Heart left ventricle (tissue), 16 donors: ENCODE results near the gene GYG2. TPM values are rescaled to one million over a fixed set of nuclear protein-coding genes. Genes with fewer than 3 reads are reported as not detected.
"Not testable (repeated sequence)": the region's sequence is repeated elsewhere in the genome, so short reads cannot be mapped to it uniquely, and the experiment has no call there.

Source experiments
- ATAC-seq, 4 donors: fragments of 200-7000 bp; cut with Tn5 transposase; one replicate each; pipeline ENCODE4 v1.9.1; 2020 to 2022; ENCODE audit warnings: moderate library complexity in 4 of 4, mild to moderate bottlenecking in 3 of 4, moderate number of reproducible peaks in 1 of 4
- DNase-seq, 5 donors: peaks; one replicate each; pipeline ENCODE4 v3.0.0-alpha.2; 2020
- H3K27ac ChIP-seq, 12 donors: fragments of 200-600 bp; sonication (generic) in 4 of 12; one replicate each; pipeline versions ENCODE4 v1.5.0 to v1.8.0; 2016 to 2022; ENCODE audit warnings: mild to moderate bottlenecking in 2 of 12
- H3K27me3 ChIP-seq, 9 donors: fragments of 200-600 bp; sonication (generic) in 2 of 9; one replicate each; pipeline versions ENCODE4 v1.5.1 to v1.8.0; 2016 to 2022; ENCODE audit warnings: mild to moderate bottlenecking in 3 of 9
- H3K36me3 ChIP-seq, 9 donors: fragments of 200-600 bp; sonication (generic) in 2 of 9; one replicate each; pipeline versions ENCODE4 v1.5.0 to v1.8.0; 2018 to 2022; ENCODE audit warnings: mild to moderate bottlenecking in 2 of 9
- H3K4me1 ChIP-seq, 12 donors: fragments of 200-600 bp; sonication (generic) in 4 of 12; one replicate each; pipeline versions ENCODE4 v1.5.0 to v1.8.0; 2016 to 2022; ENCODE audit warnings: mild to moderate bottlenecking in 3 of 12
- H3K4me3 ChIP-seq, 12 donors: fragments of 200-600 bp; sonication (generic) in 4 of 12; one replicate each; pipeline versions ENCODE4 v1.5.0 to v1.8.0; 2017 to 2022; ENCODE audit warnings: mild to moderate bottlenecking in 9 of 12, moderate library complexity in 4 of 12
- H3K9me3 ChIP-seq, 12 donors: fragments of 200-600 bp; sonication (generic) in 4 of 12; one replicate each; pipeline versions ENCODE4 v1.5.0 to v1.8.0; 2016 to 2022; ENCODE audit warnings: mild to moderate bottlenecking in 1 of 12
- POLR2A ChIP-seq, 2 donors: fragments of 450-650 bp; IDR thresholded peaks; one replicate each; pipeline ENCODE4 v1.6.1; 2017; ENCODE audit warnings: antibody characterized with exemption in 2 of 2, mild to moderate bottlenecking in 2 of 2, moderate library complexity in 2 of 2
- WGBS, 4 donors: extraction: QIAGEN DNeasy Blood & Tissue Kit in 2 of 4; methylation state at CpG; one replicate each; pipeline versions ENCODE4 v1.1.5 to v1.1.7; 2013 to 2018; 5-methylcytosine and 5-hydroxymethylcytosine counted together
- intact Hi-C, 10 donors: fragments of 100-400 bp; cut with DNase I; formaldehyde crosslinking; loops; one replicate each; pipeline versions ENCODE4 v1.11.1 to v1.14.2; 2022
- polyA plus RNA-seq, 2 donors: library from polyadenylated mRNA; stranded (reverse); fragments of 200-250 nt; gene quantifications; one replicate each; pipeline ENCODE4 v1.2.3, GENCODE V29; 2013
- total RNA-seq, 9 donors: library from RNA; depleted of rRNA in 2 of 9; stranded (reverse); fragments of >200 nt in 2 of 9; fragmentation: NEBNext Ultra II Directional in 3 of 9; extraction: Animal tissue kit (Norgen Biotek cat#: 25700) in 3 of 9; gene quantifications; one replicate each; pipeline versions ENCODE4 v1.1.0 to v1.2.4, GENCODE V29; 2016 to 2023
- TF ChIP-seq, protein P1 (sequence below), 12 donors: fragments of 200-600 bp; sonication (generic) in 4 of 12; IDR thresholded peaks; one replicate each; pipeline versions ENCODE4 v1.5.0 to v1.8.0; 2018 to 2022; ENCODE audit warnings: antibody characterized with exemption in 12 of 12, mild to moderate bottlenecking in 5 of 12
- donor health status: ischemic (EF 13 %, LVEDD 7.1; RV severe dilation, severe dysfunction).
- donor health status: healthy with polysubstance abuse.
- donor health status: DM: no; HTN: yes; CAD: no.
- donor health status: DM: no; HTN: no; CAD: no.
- donor health status: ischemic (EF 25% LVEDD 6.9; RV normal size, moderate dysfunction).
- donor health status: ischemic (EF 25% LVEDD 5.7; RV mildly dilated, moderate dysfunction).
- donor health status: healthy.
- donor health status: DM: yes; HTN: yes; CAD: no.
- donor health status: ischemic (EF 35%, LVEDD 5.7; RV mildly dilated, moderate dysfunction).
- donor health status: nonischemic (EF 11% LVEDD 7.7; RV severe dilation, severe dysfunction).
- donor health status: DM: yes; HTN: yes; CAD: no.
- donor health status: PGD.
- donor health status: ischemic (EF 29% LVEDD 5.4; RV normal size, mild dysfunction).
- donor health status: nonischemic (EF 23%, LVEDD 6.1; RV moderate dilation, normal function).

Gene GYG2
- total and polyA plus RNA-seq, 11 donors: 0.38 to 13.2 (median 1.00) TPM

DNA sequence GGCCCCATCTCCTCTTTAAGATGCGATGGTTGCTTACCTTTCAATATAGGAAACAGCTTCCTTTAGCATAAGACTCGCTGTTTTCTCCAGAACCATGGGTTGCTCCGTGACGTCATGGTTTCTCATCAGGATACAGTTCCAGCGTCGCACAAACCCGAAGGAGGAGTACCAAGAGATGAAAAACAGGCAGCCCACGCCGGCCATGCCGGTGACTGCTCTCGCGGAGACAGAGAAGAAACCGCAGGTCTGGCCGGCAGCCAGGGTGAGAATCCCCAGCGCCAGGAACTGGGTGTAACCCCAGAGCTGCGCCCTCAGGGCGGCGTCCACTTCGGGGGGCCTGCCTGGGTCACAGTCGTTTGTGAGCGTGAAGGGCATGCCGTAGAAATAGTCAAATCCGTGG, 89.0 kb downstream of the GYG2 start:
- Histone ChIP-seq H3K4me3 (no peak overlapping the region), H3K27ac (no peak overlapping the region), H3K27me3 (no peaks in the 10 kb centered on the region), H3K36me3 (peaks cover 0 to 71% (median 17%) of the 10 kb centered on the region in 9 donors), H3K9me3 (no peaks in the 10 kb centered on the region), H3K4me1 (no peaks in the 10 kb centered on the region)
- no peak for ATAC-seq
- intact Hi-C loops: no loop called here
- DNase-seq: no peak
- TF ChIP-seq, protein P1, sequence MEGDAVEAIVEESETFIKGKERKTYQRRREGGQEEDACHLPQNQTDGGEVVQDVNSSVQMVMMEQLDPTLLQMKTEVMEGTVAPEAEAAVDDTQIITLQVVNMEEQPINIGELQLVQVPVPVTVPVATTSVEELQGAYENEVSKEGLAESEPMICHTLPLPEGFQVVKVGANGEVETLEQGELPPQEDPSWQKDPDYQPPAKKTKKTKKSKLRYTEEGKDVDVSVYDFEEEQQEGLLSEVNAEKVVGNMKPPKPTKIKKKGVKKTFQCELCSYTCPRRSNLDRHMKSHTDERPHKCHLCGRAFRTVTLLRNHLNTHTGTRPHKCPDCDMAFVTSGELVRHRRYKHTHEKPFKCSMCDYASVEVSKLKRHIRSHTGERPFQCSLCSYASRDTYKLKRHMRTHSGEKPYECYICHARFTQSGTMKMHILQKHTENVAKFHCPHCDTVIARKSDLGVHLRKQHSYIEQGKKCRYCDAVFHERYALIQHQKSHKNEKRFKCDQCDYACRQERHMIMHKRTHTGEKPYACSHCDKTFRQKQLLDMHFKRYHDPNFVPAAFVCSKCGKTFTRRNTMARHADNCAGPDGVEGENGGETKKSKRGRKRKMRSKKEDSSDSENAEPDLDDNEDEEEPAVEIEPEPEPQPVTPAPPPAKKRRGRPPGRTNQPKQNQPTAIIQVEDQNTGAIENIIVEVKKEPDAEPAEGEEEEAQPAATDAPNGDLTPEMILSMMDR (IDR thresholded peaks at IDR 0.05): no peak
- no peak for TF ChIP-seq POLR2A (IDR thresholded peaks at IDR 0.05)
- 94 to 98% (median 98%) methylated on average over 19 to 23 of the region's 23 CpGs for WGBS, 4 donors

DNA sequence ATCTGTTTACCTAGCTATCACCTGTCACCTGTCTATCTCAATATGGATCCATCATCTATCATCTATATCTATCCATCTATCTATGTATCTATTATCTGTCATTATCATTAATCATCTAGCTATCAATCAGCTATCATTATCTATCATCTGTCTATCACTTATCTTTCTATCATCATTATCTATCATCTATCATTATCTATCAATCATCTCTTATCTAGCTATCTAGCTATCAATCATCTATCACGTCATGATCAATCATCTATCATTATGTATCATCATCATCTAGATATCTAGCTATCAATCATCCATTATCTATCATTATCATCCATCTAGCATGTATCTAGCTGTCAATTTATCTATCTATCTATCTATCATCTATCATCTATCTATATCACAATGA, 92.5 kb downstream of the GYG2 start:
- TF ChIP-seq, protein P1 (IDR thresholded peaks at IDR 0.05): no peak
- TF ChIP-seq POLR2A (IDR thresholded peaks at IDR 0.05): no peak
- Histone ChIP-seq H3K4me3 (no peak overlapping the region), H3K36me3 (peaks cover 0 to 57% (median 17%) of the 10 kb centered on the region in 9 donors), H3K27me3 (no peaks in the 10 kb centered on the region), H3K27ac (no peak overlapping the region), H3K4me1 (no peaks in the 10 kb centered on the region), H3K9me3 (no peaks in the 10 kb centered on the region)
- ATAC-seq: no peak
- intact Hi-C loops: loop anchor here in 1 of 10 donors (10.0 kb wide), 1 partner anchor 216 kb away; no protein-coding TSS in a partner anchor
- WGBS, 4 donors: 85 to 87% (median 86%) methylated on average over 1 of the region's 1 CpG
- DNase-seq: no peak

DNA sequence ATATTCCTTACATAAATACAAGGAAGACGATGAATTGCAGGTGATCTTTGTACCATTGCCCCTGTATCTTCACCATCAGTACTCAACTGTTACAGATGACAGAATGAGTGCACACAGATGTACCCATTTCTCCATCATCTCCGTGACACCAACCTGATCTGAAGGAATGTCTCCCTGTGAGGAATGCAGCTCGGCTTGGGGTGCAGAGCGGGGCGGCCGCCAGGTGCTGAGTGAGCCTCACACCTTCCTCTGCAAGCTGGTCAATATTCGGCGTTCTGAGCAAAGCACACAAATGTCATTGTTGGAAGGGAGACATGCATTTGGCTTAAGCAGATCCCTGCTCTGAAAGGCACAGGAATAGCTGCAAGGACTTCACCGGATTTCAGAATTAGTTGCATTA, 93.0 kb downstream of the GYG2 start:
- no peak overlapping the region for H3K27ac ChIP-seq
- H3K4me1 ChIP-seq: no peaks in the 10 kb centered on the region
- H3K36me3 ChIP-seq: peaks cover 0 to 53% (median 17%) of the 10 kb centered on the region in 9 donors
- TF ChIP-seq, protein P1 (IDR thresholded peaks at IDR 0.05): no peak
- no peak for TF ChIP-seq POLR2A (IDR thresholded peaks at IDR 0.05)
- H3K9me3 ChIP-seq: no peaks in the 10 kb centered on the region
- ATAC-seq: no peak
- no peaks in the 10 kb centered on the region for H3K27me3 ChIP-seq
- WGBS, 4 donors: 91 to 94% (median 92%) methylated on average over 9 of the region's 9 CpGs
- H3K4me3 ChIP-seq: no peak overlapping the region
- DNase-seq: no peak
- intact Hi-C loops: loop anchor here in 1 of 10 donors (10.0 kb wide), 1 partner anchor 217 kb away; no protein-coding TSS in a partner anchor

DNA sequence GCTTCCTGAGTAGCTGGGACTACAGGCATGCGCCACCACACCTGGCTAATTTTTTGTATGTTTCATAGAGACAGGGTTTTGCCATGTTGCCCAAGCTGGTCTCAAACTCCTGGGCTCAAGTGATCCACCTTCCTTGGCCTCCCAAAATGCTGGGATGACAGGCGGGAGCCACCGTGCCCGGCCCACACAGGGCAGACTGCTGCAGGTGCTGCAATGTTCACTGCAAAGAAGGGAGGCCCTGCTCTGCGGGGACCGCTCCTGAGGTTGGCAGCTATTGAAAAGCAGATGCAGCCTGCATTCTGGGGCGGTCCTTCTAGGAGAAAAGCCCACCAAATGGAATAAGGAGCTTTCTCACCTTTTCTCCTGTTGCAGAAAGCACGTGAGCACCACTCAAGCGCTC, 95.4 kb downstream of the GYG2 start:
- Histone ChIP-seq H3K36me3 (peaks cover 0 to 38% (median 15%) of the 10 kb centered on the region in 9 donors), H3K4me1 (peaks cover 0 to 2% (median 0%) of the 10 kb centered on the region in 12 donors)

DNA sequence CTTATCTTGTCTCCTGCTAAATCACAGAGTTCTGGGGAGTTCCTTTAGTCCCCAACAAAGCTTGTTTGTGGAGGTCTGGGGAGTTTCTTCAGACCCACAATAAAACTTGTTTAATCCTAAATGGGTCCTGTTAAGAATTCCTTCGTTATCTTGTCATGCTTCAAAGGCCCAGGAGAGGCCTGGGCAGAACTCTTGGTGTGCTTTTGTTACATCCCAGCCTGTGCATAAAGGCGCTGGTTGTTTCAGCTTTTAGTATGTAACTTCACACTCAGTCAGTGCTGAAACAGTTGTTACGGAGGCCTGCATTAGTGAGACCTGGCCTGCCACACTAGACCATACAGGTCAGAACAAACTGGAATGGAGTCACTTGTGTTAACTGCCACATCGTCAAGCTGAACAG, 97.5 kb downstream of the GYG2 start:
- H3K36me3 ChIP-seq: peaks cover 0 to 18% (median 6%) of the 10 kb centered on the region in 9 donors
- not testable (repeated sequence) for DNase-seq, ATAC-seq, H3K4me3 ChIP-seq, H3K4me1 ChIP-seq, H3K27ac ChIP-seq, H3K9me3 ChIP-seq, H3K27me3 ChIP-seq
- intact Hi-C loops: loop anchor here in 1 of 10 donors (10.0 kb wide), 1 partner anchor 221 kb away; no protein-coding TSS in a partner anchor
- WGBS, 4 donors: 83 to 90% (median 88%) methylated on average over 4 of the region's 4 CpGs

More for the DNA sequence above, 95.4 kb downstream of the GYG2 start:
- Histone ChIP-seq H3K4me3 (no peak overlapping the region), H3K9me3 (no peaks in the 10 kb centered on the region), H3K27me3 (no peaks in the 10 kb centered on the region), H3K27ac (no peak overlapping the region)
- intact Hi-C loops: loop anchor here in 1 of 10 donors (10.0 kb wide), 1 partner anchor 219 kb away; no protein-coding TSS in a partner anchor
- TF ChIP-seq, protein P1 (IDR thresholded peaks at IDR 0.05): no peak
- TF ChIP-seq POLR2A (IDR thresholded peaks at IDR 0.05): no peak
- no peak for ATAC-seq
- DNase-seq: no peak
- 93 to 96% (median 95%) methylated on average over 9 of the region's 9 CpGs for WGBS, 4 donors
